Activated CD4-positive, CD25-positive, alpha-beta regulatory T cell treated with anti-CD3 and anti-CD28 coated beads, Interleukin-2, amount 50 U/mL, for 72 hours (primary cell): ENCODE results near the gene TMEM269.

Experiments used
- DNase-seq: peaks from one replicate; pipeline ENCODE4 v3.0.0; 2021

TMEM269 gene

GRCh38 chr1:42825036-42825851, 40.5 kb downstream of the TMEM269 start:
- DNase-seq = no peak

GRCh38 chr1:42830631-42831030, 45.8 kb downstream of the TMEM269 start:
- DNase-seq = no peak

GRCh38 chr1:42831273-42831672, 46.5 kb downstream of the TMEM269 start:
- DNase-seq = no peak

DNA sequence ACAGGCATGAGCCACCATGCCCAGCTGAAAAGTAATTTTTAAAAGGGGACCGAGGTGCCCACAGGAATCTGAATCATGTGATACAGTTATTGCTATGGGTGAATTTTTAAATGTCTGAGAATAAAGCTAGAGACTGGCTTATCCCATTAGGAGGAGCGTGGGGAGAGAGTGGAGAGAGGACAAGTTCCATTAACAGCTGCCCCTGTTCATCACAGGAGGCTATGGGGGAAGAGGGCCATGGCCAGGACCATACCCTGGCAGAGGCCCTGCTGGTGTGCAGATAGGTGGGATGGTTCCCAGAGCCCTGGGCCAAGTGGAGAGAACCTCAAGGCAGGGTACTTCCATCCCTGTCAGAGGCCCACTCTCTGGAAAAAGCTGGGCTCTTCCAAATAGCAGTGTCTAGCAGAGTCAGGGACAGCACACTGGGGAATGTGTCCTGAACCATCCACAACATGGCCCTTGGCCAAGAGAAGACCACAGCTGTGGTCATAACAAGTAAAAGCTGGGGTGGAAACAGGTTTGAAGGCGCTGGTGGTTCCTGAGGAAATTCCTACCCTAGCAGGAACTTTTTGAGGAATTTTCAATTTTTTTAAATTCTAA, 48.0 kb downstream of the TMEM269 start:
- DNase-seq = no peak

DNA sequence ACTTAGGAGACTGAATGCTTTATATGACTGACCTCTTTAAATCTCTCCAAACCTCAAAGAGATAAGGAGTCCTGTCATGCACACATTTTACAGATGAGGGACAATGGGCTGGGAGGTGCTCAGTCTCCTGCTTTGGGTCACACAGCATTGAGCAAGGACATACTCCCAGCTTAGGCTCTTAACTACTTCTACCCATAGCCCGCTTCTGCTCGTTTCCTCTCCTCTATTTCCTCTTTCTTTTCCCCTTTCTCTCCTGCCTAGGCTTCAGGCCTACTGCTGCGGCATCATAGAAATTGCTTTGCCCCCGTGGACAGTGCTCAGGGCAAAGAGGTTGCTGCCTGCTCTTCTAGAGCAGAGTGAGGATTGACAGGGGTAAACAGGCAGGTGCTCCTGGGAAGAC, 49.2 kb downstream of the TMEM269 start:
- no peak for DNase-seq

GRCh38 chr1:42834803-42835202, 50.0 kb downstream of the TMEM269 start:
- DNase-seq = no peak

DNA sequence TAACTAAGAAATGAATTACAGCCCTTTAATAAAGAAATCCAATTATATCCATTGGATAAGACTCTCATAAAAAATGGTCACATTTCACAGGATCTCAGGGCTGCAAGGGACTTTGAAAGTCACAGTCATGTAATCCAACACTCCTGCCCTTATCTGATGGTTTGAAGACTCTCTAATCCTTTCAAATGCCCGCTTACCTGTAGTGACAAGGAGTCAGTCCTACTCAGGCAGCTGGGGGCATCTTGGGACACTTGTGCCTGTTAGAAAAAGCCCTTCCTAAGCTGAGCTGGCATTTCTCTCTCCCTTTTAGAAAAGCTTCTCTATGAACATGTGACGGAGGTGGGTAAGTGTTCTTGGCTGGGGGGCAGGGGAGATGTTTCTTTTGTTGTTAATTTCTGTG, 50.6 kb downstream of the TMEM269 start:
- no peak for DNase-seq

DNA sequence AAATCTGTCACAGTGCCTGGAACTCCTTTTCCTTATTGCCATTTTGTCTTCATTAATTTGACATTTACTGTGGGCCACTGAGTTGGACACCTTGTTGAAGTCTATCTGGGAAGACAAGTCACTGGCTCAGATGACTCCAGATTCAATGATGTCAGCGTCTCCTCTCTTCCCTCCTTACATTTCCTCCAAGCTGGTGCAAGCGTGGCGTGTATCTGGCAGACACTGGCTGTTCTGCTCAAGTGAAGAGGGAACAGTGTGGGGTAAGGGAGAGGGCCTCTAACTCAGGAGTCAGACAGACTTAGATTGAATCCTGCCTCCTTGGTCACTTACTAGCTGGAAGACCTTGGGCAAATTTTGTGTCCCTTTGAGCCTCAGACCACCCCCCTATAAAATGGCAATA, 52.9 kb downstream of the TMEM269 start:
- no peak for DNase-seq

DNA sequence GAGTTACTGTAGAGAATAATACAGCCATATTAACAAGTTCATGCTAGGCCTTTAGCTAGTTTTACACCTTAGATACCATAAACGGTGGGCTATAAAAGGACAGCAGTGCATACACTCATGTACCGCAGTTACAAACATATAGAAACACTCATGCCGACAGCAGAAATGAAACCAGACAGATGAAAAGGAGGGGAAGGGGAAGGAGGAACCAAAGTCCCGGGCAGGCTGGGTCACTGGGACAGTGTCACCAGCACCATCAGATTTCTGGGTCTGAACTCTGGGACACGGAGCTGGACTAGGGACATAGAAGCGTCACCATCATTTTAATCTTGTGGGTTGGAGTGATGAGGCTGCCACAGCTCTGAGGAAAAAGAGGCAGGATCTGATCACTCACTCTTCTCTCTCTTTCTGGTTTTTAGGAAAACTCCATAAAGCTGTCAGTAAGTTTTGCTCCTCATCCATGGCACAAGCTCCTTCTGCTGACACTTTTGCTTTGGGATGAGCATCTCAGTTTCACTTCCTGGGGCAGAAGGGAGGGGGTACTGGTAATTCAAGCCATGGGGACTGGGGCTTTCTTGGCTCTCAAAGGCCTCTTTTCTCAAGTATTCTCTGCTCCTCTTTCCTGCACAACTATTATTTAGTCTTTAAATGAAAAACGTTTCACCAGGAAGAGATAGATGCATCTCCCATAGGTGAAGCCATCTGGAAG, 53.8 kb downstream of the TMEM269 start:
- DNase-seq = no peak

DNA sequence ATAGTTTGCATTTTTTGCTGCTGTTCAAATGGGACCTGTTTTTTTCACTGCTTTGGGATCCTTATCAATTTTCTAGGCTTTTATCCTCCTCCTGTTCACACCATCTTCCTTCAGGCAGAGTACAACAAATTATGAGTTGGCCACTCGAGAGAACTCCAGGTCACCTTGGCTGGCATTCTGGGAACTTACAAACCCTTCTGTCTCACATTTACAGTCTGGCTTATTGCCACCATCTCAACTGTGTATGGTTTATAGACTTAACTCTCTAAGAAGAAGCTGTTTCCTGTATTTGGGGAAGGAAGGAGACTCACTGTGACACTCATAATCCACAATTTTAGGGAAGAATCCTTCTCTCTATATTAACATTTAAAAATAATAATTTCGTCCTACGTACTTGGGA, 56.2 kb downstream of the TMEM269 start:
- no peak for DNase-seq

DNA sequence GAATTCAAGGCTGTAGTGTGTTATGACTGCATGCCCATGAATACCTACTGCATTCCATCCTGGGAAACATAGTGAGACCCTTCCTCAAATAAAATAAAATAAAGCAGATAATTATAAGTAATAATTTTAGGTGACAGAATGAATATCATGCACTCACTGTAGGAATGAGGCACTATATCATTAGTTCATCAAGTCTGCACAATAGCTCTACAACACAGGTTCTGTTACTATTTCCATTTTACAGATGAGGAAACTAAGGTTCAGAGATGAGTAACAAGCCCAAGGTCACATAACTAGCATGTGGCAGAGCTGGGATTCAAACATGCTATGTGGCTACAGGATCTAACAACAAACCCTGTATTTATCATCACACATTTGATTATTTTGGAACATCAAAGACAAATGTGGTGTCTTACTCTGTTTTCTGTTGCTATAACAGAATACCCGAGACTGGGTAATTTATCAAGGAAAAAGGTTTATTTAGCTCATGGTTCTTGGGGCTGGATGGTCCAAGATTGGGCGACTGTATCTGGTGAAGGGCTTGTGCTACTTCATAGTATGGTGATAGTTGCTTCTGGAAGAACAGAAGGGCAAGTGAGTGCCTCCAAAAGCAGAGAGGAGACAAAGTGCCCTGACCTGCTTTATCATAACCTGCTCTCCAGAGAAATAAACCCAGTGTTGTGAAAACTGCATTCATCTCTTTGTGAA, 56.8 kb downstream of the TMEM269 start:
- DNase-seq = no peak

DNA sequence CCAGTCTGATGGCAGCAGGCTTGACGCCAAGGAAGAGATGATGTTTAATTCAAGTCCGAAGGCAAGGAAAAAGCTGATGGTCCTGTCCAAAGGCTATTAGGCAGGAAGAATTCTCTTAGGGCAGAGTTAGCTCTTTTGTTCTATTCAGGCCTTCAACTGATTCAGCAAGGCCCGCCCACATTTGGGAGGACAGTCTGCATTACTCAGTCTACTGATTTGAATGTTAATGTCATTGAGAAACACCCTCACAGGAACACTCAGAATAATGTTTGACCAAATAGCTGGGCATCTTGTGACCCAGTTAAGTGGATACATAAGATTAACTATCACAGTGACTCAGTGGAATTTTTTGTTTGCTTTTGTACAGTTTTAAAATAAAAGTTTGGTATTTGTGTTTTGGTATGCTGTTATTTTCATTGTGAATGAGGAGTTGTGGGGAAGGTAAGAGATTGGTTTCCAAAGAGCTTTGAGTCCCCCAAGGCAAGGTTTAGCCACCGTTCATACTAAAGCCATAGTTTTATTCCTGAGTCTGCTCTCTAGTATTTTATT, 59.9 kb downstream of the TMEM269 start:
- no peak for DNase-seq

- no peak for DNase-seq
Observed at GRCh38 chr1:42845193-42845592, 60.4 kb downstream of the TMEM269 start.

GRCh38 chr1:42845866-42846256, 61.1 kb downstream of the TMEM269 start:
- DNase-seq = no peak

- peak; percentile 79 for DNase-seq
Observed at GRCh38 chr1:42846257-42847110, 61.7 kb downstream of the TMEM269 start, which contains the start of gene ZNF691. ZNF691 (plus strand) TSS chr1:42846613; CDS start chr1:42849659, 3,046 bp downstream.

- no peak for DNase-seq
Observed at GRCh38 chr1:42847111-42847595, 62.4 kb downstream of the TMEM269 start.

DNA sequence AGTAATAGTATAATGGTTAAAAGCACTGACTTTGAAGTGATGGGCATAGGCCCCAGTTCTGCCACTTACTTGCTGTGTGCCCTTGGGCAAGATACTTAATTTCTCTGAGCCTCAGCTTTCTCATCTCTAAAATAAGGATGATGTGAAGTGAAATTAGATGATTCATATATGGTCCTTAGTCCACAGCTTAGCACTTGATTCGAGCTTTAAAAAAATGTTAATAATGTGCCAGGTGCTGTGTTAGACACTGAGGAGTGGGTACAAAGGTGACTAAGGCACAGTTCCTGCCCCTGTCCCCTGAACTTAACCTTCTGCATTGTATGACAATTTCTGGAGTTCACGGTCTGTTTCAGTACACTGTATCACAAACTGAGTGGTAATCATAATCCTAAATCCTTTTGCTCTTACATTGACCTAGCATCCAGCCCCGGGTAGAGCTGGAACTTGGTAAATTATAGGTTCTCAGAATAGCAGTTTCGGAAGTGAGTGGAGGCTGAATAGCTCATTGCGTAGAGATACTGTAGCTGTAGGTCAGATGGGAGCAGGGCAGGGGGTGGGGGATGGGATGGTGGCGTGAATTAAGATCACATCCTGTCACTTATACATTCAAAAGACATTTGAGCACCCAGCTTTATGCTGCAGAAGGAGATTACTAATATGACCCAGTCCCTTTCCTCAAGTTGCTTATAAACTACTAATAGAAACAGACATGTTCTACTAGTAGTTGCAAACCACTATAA, 63.1 kb downstream of the TMEM269 start:
- DNase-seq = no peak

DNA sequence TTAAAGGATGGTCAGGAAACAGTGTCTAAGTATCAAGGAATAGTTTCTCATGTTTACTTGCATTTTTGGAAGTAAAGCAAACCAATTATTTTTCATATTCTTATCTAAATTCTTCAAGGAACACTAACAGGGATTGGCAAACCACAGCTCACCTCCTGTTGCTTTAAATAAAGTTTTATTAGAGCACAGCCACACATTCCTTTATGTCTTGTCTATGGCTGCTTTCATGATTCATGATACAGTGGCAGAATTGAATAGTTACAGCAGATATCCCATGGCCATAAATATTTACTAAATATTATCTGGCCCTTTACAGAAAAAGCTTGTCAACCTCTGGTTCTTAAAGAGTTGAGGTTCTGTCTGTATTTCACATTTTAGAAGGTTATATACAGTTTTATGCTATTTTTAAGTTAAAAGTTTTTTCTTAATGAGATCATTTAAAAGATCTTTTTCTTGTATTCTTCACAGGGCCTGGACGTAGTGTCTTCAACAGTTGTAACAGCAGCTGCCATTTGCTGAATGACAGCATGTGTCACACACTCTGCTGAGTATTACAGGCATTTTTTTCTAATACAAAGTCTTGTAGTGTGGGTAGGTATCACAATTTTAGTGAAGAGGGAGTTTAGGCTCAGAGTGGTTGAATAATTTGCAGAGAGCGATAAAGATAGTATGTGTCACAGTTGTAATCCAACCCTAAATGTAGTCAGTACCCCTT, 64.2 kb downstream of the TMEM269 start:
- DNase-seq = no peak

DNA sequence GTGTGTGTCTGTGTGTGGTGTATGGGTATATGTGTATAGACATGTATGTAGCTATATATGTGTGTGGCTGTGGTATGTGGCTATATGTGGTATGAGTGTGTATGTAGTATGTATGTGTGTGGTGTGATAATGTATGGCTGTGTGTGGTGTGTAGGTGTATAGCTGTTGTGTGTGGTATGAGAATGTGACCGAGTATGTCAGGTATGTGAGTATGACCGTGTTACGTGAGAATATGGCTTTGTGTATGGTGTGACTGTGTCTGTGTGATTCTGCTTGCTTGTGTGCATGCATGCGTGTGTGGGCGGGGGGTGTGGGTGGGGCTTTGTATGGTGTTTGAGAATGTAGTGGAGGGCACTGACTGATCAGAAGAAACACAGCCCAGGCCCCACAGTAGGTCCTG, 65.2 kb downstream of the TMEM269 start:
- no peak for DNase-seq
